HEK293 (cell line): ENCODE measurements around the gene CCNL1.

Experiments used
- CTCF ChIA-PET: fragments of 350-600 bp; formaldehyde crosslinking; extraction: SDS; loops from one replicate; lab custom pipeline; 2021; ENCODE audit warnings: antibody characterized with exemption; lab: Yijun Ruan, JAX
- POLR2A ChIA-PET: fragments of 300-600 bp; formaldehyde crosslinking; extraction: SDS; loops from one replicate; lab custom pipeline; 2020; ENCODE audit warnings: antibody characterized with exemption, inconsistent platforms; lab: Yijun Ruan, JAX
- H3K27ac ChIP-seq: fragments of 200-500 bp; sonication (Bioruptor generic); 2 replicates; pipeline ENCODE4 v1.5.1; 2014; ENCODE audit warnings: low read depth, low read length, control low read depth, inconsistent platforms; ENCODE audit errors: extremely low read depth
- H3K36me3 ChIP-seq, 2 experiments: fragments of 200-500 bp in 1 of 2; sonication (Bioruptor generic) in 1 of 2; 1 replicate in 1 of 2; 2 replicates in 1 of 2; pipeline ENCODE4 v1.5.1; 2014 to 2017; ENCODE audit warnings: inconsistent platforms in 2 of 2, low read length in 2 of 2; ENCODE audit not compliant: control insufficient read depth in 2 of 2, insufficient read depth in 1 of 2
- H3K4me1 ChIP-seq: fragments of 200-500 bp; sonication (Bioruptor generic); 2 replicates; pipeline ENCODE4 v1.5.1; 2014; ENCODE audit warnings: mild to moderate bottlenecking, low read length, inconsistent platforms; ENCODE audit not compliant: control insufficient read depth, insufficient read depth
- H3K4me3 ChIP-seq: 2 replicates; pipeline ENCODE4 v1.5.1; 2011; ENCODE audit warnings: low read depth, mild to moderate bottlenecking, control low read depth, low read length, moderate library complexity
- H3K9me3 ChIP-seq: fragments of 200-500 bp; sonication (Bioruptor generic); 2 replicates; pipeline ENCODE4 v1.5.1; 2014; ENCODE audit warnings: low read depth, low read length, inconsistent platforms; ENCODE audit not compliant: control insufficient read depth, insufficient read depth
- GFI1B ChIP-seq: fragments of 450-650 bp; formaldehyde crosslinking; IDR thresholded peaks from 2 replicates; pipeline ENCODE4 v1.5.1; 2016; ENCODE audit warnings: missing biosample characterization, missing genetic modification characterization
- HOXD13 ChIP-seq: sonication (generic); formaldehyde crosslinking; IDR thresholded peaks from 2 replicates; pipeline ENCODE4 v1.8.0; 2022; ENCODE audit warnings: missing genetic modification reagents, borderline replicate concordance
- KLF7 ChIP-seq: fragments of 450-650 bp; formaldehyde crosslinking; IDR thresholded peaks from 2 replicates; pipeline ENCODE4 v1.5.1; 2016; ENCODE audit warnings: missing biosample characterization, missing genetic modification characterization, borderline replicate concordance
- MZF1 ChIP-seq: fragments of 450-650 bp; formaldehyde crosslinking; IDR thresholded peaks from 2 replicates; pipeline ENCODE4 v1.5.1; 2017; ENCODE audit warnings: missing biosample characterization, missing genetic modification characterization, borderline replicate concordance
- TCF7L2 ChIP-seq: IDR thresholded peaks from 2 replicates; pipeline ENCODE4 v1.6.1; 2011; ENCODE audit warnings: low read depth, mild to moderate bottlenecking, inconsistent platforms, low read length, moderate library complexity, borderline replicate concordance
- ZNF10 ChIP-seq: fragments of 450-650 bp; formaldehyde crosslinking; IDR thresholded peaks from 2 replicates; pipeline ENCODE4 v1.5.1; 2017; ENCODE audit warnings: missing biosample characterization, missing genetic modification characterization
- ZNF112 ChIP-seq: fragments of 450-650 bp; formaldehyde crosslinking; IDR thresholded peaks from 2 replicates; pipeline ENCODE4 v1.5.0; 2017; ENCODE audit warnings: missing biosample characterization, missing genetic modification characterization
- ZNF140 ChIP-seq: fragments of 450-650 bp; formaldehyde crosslinking; IDR thresholded peaks from 2 replicates; pipeline ENCODE4 v1.5.1; 2016; ENCODE audit warnings: missing biosample characterization, missing genetic modification characterization
- ZNF16 ChIP-seq: fragments of 450-650 bp; formaldehyde crosslinking; IDR thresholded peaks from 2 replicates; pipeline ENCODE4 v1.5.1; 2016; ENCODE audit warnings: low read depth, missing biosample characterization, missing genetic modification characterization
- ZNF175 ChIP-seq: fragments of 450-650 bp; formaldehyde crosslinking; IDR thresholded peaks from 2 replicates; pipeline ENCODE4 v1.5.1; 2016; ENCODE audit warnings: missing biosample characterization, missing genetic modification characterization
- ZNF221 ChIP-seq: fragments of 450-650 bp; formaldehyde crosslinking; IDR thresholded peaks from 2 replicates; pipeline ENCODE4 v1.5.1; 2017; ENCODE audit warnings: missing biosample characterization, missing genetic modification characterization, borderline replicate concordance
- ZNF223 ChIP-seq: fragments of 450-650 bp; formaldehyde crosslinking; IDR thresholded peaks from 2 replicates; pipeline ENCODE4 v1.5.1; 2016; ENCODE audit warnings: missing biosample characterization, missing genetic modification characterization
- ZNF24 ChIP-seq: fragments of 450-650 bp; formaldehyde crosslinking; IDR thresholded peaks from 2 replicates; pipeline ENCODE4 v1.5.1; 2016; ENCODE audit warnings: missing biosample characterization, missing genetic modification characterization
- ZNF311 ChIP-seq: fragments of 450-650 bp; formaldehyde crosslinking; IDR thresholded peaks from 2 replicates; pipeline ENCODE4 v1.5.1; 2017; ENCODE audit warnings: missing biosample characterization, missing genetic modification characterization, borderline replicate concordance
- ZNF423 ChIP-seq: fragments of 450-650 bp; formaldehyde crosslinking; IDR thresholded peaks from 2 replicates; pipeline ENCODE4 v1.5.1; 2016; ENCODE audit warnings: missing biosample characterization, missing genetic modification characterization
- ZNF548 ChIP-seq: fragments of 450-650 bp; formaldehyde crosslinking; IDR thresholded peaks from 2 replicates; pipeline ENCODE4 v1.5.1; 2016; ENCODE audit warnings: missing biosample characterization, missing genetic modification characterization
- ZNF623 ChIP-seq: fragments of 450-650 bp; formaldehyde crosslinking; IDR thresholded peaks from 2 replicates; pipeline ENCODE4 v1.5.1; 2016; ENCODE audit warnings: missing biosample characterization, missing genetic modification characterization
- ZNF660 ChIP-seq: fragments of 450-650 bp; IDR thresholded peaks from 2 replicates; pipeline ENCODE4 v1.5.1; 2018; ENCODE audit warnings: missing biosample characterization, mild to moderate bottlenecking, missing genetic modification characterization
- ZNF677 ChIP-seq: fragments of 450-650 bp; IDR thresholded peaks from 2 replicates; pipeline ENCODE4 v1.5.0; 2018; ENCODE audit warnings: missing biosample characterization, mild to moderate bottlenecking, missing genetic modification characterization, moderate library complexity
- ZNF776 ChIP-seq: fragments of 450-650 bp; formaldehyde crosslinking; IDR thresholded peaks from 2 replicates; pipeline ENCODE4 v1.5.0; 2017; ENCODE audit warnings: missing biosample characterization, missing genetic modification characterization, borderline replicate concordance
- ZNF777 ChIP-seq: fragments of 450-650 bp; formaldehyde crosslinking; IDR thresholded peaks from 2 replicates; pipeline ENCODE4 v1.5.1; 2017; ENCODE audit warnings: missing biosample characterization, missing genetic modification characterization, borderline replicate concordance
- ZSCAN16 ChIP-seq: fragments of 450-650 bp; formaldehyde crosslinking; IDR thresholded peaks from 2 replicates; pipeline ENCODE4 v1.5.1; 2016; ENCODE audit warnings: missing biosample characterization, missing genetic modification characterization
- TF ChIP-seq, protein P1 (sequence below): fragments of 450-650 bp; formaldehyde crosslinking; IDR thresholded peaks from 2 replicates; pipeline ENCODE4 v1.5.1; 2017; ENCODE audit warnings: missing biosample characterization, missing genetic modification characterization
- TF ChIP-seq, protein P2 (sequence below): fragments of 450-650 bp; formaldehyde crosslinking; IDR thresholded peaks from 2 replicates; pipeline ENCODE4 v1.5.1; 2016; ENCODE audit warnings: missing biosample characterization, missing genetic modification characterization
- TF ChIP-seq, protein P3 (sequence below): fragments of 450-650 bp; IDR thresholded peaks from 2 replicates; pipeline ENCODE4 v1.5.1; 2018; ENCODE audit warnings: missing biosample characterization, missing genetic modification characterization
- TF ChIP-seq, protein P4 (sequence below): fragments of 450-650 bp; IDR thresholded peaks from 2 replicates; pipeline ENCODE4 v1.5.1; 2018; ENCODE audit warnings: missing biosample characterization, mild to moderate bottlenecking, missing genetic modification characterization

Gene CCNL1

DNA sequence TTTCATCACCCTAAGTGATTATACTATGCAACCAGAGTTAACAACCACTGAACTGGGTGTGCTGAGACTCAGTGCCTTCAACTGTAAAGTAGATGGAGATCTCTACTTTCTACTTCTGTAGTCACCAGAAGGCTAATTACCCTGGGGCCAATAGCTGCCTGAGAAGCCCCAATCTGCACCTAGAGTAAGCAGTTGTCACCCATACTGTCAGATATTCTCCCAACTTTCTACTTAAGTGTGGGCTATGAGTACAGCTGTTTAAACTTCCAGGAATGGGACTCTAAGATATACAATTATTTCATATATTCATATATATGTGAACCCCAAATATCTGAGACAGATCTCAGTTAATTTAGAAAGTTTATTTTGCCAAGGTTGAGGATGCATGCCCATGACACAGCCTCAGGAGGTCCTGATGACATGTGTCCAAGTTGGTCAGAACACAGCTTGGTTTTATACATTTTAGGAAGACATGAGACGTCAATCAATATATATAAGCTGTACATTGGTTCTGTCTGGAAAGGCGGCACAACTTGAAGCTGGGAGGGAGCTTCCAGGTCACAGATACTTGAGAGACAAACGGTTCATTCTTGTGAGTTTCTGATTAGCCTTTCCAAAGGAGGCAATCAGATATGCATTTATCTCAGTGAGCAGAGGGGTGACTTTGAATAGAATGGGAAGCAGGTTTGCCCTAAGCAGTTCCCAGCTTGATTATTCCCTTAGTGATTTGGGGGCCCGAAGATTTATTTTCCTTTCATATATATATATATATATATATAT, 41.9 kb downstream of the CCNL1 start:
- H3K4me1 ChIP-seq, result no peaks in the 10 kb centered on the region
- CTCF ChIA-PET, result interaction anchor here (0.7 to 1.6 kb wide), 2 partner anchors 20 to 291 kb away, joined by 4 to 7 read pairs; no protein-coding TSS in a partner anchor
- POLR2A ChIA-PET, result interaction anchor here (0.6 kb wide), 1 partner anchor 29 kb away, joined by 4 read pairs; no protein-coding TSS in a partner anchor
- no peaks in the 10 kb centered on the region for H3K36me3 ChIP-seq
- H3K9me3 ChIP-seq, result no peaks in the 10 kb centered on the region
- no peak overlapping the region for H3K4me3 ChIP-seq
- TF ChIP-seq ZNF777 (tag by site-specific recombination) (no peak), ZNF16 (tag by site-specific recombination) (no peak), GFI1B (tag by site-specific recombination) (no peak), ZNF175 (no peak), ZNF423 (tag by site-specific recombination) (no peak), ZNF223 (tag by site-specific recombination) (no peak), ZNF24 (tag by site-specific recombination) (no peak), ZNF660 (tag by site-specific recombination) (no peak)
- no peak overlapping the region for H3K27ac ChIP-seq

DNA sequence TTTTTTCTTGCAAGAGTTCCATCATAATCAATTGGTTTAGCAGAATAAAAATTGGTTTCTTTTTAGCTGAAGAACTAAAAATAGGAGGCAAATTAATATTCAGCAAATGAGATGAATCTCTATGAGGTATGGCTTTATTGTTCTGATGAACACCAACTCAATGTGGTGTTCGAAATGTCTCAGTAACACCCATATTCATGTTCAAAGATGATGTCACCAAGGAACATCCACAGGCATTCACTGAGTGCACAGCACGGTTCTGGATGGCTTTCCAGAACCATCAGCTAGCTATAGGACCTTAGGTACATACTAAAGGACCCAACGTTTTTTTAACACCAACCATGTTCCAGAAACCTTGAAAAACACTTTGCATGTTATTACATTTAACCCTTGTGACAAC, 42.7 kb downstream of the CCNL1 start:
- ChIA-PET CTCF (interaction anchor here (1.6 kb wide), 1 partner anchor 20 kb away, joined by 7 read pairs; no protein-coding TSS in a partner anchor), POLR2A (no interaction called here)

DNA sequence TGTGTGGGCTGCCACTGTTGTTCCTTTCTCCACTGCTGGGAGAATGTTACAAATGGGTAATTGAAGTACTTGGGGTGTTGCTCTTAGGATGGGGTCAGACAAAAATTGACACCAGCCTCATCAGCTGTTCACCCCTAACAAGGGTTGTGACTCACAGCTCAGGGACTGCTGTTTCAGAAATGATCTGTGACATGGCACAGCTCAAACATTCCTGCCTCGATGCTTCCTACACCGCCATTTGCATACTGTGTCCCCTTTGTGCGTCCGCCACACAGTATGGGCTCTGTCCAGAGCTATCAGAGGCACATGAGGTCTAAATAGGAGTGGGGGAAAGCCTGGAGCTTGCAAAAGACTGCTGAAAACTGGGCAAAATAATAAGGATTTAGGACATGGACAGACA, 43.9 kb downstream of the CCNL1 start:
- ChIA-PET POLR2A (interaction anchor here (1.1 to 1.4 kb wide), 2 partner anchors 27 to 28 kb away, joined by 3 to 4 read pairs; no protein-coding TSS in a partner anchor), CTCF (no interaction called here)
- Histone ChIP-seq H3K36me3 (no peaks in the 10 kb centered on the region), H3K4me3 (no peak overlapping the region), H3K4me1 (no peaks in the 10 kb centered on the region), H3K9me3 (no peaks in the 10 kb centered on the region), H3K27ac (no peak overlapping the region)
- TF ChIP-seq, protein P1, sequence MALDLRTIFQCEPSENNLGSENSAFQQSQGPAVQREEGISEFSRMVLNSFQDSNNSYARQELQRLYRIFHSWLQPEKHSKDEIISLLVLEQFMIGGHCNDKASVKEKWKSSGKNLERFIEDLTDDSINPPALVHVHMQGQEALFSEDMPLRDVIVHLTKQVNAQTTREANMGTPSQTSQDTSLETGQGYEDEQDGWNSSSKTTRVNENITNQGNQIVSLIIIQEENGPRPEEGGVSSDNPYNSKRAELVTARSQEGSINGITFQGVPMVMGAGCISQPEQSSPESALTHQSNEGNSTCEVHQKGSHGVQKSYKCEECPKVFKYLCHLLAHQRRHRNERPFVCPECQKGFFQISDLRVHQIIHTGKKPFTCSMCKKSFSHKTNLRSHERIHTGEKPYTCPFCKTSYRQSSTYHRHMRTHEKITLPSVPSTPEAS (tag by site-specific recombination), result no peak
- TF ChIP-seq, protein P2, sequence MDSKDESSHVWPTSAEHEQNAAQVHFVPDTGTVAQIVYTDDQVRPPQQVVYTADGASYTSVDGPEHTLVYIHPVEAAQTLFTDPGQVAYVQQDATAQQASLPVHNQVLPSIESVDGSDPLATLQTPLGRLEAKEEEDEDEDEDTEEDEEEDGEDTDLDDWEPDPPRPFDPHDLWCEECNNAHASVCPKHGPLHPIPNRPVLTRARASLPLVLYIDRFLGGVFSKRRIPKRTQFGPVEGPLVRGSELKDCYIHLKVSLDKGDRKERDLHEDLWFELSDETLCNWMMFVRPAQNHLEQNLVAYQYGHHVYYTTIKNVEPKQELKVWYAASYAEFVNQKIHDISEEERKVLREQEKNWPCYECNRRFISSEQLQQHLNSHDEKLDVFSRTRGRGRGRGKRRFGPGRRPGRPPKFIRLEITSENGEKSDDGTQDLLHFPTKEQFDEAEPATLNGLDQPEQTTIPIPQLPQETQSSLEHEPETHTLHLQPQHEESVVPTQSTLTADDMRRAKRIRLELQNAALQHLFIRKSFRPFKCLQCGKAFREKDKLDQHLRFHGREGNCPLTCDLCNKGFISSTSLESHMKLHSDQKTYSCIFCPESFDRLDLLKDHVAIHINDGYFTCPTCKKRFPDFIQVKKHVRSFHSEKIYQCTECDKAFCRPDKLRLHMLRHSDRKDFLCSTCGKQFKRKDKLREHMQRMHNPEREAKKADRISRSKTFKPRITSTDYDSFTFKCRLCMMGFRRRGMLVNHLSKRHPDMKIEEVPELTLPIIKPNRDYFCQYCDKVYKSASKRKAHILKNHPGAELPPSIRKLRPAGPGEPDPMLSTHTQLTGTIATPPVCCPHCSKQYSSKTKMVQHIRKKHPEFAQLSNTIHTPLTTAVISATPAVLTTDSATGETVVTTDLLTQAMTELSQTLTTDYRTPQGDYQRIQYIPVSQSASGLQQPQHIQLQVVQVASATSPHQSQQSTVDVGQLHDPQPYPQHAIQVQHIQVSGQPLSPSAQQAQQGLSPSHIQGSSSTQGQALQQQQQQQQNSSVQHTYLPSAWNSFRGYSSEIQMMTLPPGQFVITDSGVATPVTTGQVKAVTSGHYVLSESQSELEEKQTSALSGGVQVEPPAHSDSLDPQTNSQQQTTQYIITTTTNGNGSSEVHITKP (tag by site-specific recombination), result no peak
- TF ChIP-seq, protein P3, sequence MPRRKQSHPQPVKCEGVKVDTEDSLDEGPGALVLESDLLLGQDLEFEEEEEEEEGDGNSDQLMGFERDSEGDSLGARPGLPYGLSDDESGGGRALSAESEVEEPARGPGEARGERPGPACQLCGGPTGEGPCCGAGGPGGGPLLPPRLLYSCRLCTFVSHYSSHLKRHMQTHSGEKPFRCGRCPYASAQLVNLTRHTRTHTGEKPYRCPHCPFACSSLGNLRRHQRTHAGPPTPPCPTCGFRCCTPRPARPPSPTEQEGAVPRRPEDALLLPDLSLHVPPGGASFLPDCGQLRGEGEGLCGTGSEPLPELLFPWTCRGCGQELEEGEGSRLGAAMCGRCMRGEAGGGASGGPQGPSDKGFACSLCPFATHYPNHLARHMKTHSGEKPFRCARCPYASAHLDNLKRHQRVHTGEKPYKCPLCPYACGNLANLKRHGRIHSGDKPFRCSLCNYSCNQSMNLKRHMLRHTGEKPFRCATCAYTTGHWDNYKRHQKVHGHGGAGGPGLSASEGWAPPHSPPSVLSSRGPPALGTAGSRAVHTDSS (tag by site-specific recombination), result no peak
- no peak for TF ChIP-seq ZNF548
- TF ChIP-seq ZNF623 (tag by site-specific recombination), result no peak
- TF ChIP-seq TCF7L2, result no peak
- no peak for TF ChIP-seq ZNF776
- no peak for TF ChIP-seq MZF1 (tag by site-specific recombination)
- TF ChIP-seq ZNF221 (tag by site-specific recombination), result no peak
- no peak for TF ChIP-seq ZNF140
- TF ChIP-seq KLF7 (tag by site-specific recombination), result no peak
- no peak for TF ChIP-seq ZNF10 (tag by site-specific recombination)
- no peak for TF ChIP-seq ZSCAN16 (tag by site-specific recombination)
- no peak for TF ChIP-seq ZNF112 (tag by site-specific recombination)
- TF ChIP-seq, protein P4, sequence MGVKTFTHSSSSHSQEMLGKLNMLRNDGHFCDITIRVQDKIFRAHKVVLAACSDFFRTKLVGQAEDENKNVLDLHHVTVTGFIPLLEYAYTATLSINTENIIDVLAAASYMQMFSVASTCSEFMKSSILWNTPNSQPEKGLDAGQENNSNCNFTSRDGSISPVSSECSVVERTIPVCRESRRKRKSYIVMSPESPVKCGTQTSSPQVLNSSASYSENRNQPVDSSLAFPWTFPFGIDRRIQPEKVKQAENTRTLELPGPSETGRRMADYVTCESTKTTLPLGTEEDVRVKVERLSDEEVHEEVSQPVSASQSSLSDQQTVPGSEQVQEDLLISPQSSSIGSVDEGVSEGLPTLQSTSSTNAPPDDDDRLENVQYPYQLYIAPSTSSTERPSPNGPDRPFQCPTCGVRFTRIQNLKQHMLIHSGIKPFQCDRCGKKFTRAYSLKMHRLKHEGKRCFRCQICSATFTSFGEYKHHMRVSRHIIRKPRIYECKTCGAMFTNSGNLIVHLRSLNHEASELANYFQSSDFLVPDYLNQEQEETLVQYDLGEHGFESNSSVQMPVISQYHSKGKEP, result no peak

More for the DNA sequence above, 42.7 kb downstream of the CCNL1 start:
- H3K4me3 ChIP-seq, result no peak overlapping the region
- TF ChIP-seq HOXD13 (CRISPR knock-in tag) (no peak), ZNF311 (no peak), ZNF677 (no peak)
- TF ChIP-seq, all 188 proteins: peak for 0
- Histone ChIP-seq H3K27ac (no peak overlapping the region), H3K36me3 (no peaks in the 10 kb centered on the region), H3K9me3 (no peaks in the 10 kb centered on the region), H3K4me1 (no peaks in the 10 kb centered on the region)
